Kidney (tissue), 14 donors: ENCODE data around the gene TRPC6. TPM values are rescaled to one million over a fixed set of nuclear protein-coding genes. Genes with fewer than 3 reads are reported as not detected.

ENCODE experiments used
- DNase-seq, 5 donors: peaks; one replicate each; pipeline ENCODE4 v3.0.0-alpha.2; 2013 to 2020
- FAIRE-seq: peaks from 2 replicates; lab custom pipeline; 2012; peaks lifted over from hg19 to GRCh38; lab: Jason Lieb, UNC
- H3K27ac ChIP-seq, 2 donors: one replicate each; pipeline ENCODE4 v1.7.0; 2013; ENCODE audit warnings: low read depth in 2 of 2, low read length in 2 of 2, inconsistent platforms in 1 of 2
- H3K27me3 ChIP-seq: one replicate; pipeline ENCODE4 v1.7.1; 2013; ENCODE audit warnings: low read length, inconsistent platforms; ENCODE audit not compliant: control insufficient read depth, insufficient read depth
- H3K36me3 ChIP-seq, 3 donors: one replicate each; pipeline versions ENCODE4 v1.7.0 to v1.7.1; 2013; ENCODE audit warnings: low read length in 3 of 3, control low read depth in 1 of 3, inconsistent platforms in 1 of 3; ENCODE audit not compliant: insufficient read depth in 3 of 3, control insufficient read depth in 2 of 3
- H3K4me1 ChIP-seq, 3 donors: one replicate each; pipeline versions ENCODE4 v1.7.0 to v1.7.1; 2013; ENCODE audit warnings: low read length in 3 of 3, inconsistent platforms in 1 of 3, low read depth in 1 of 3; ENCODE audit not compliant: control insufficient read depth in 2 of 3, insufficient read depth in 2 of 3
- H3K4me3 ChIP-seq, 3 donors: one replicate each; pipeline versions ENCODE4 v1.7.0 to v1.8.1; 2013; ENCODE audit warnings: low read length in 3 of 3, control low read depth in 1 of 3, inconsistent platforms in 1 of 3
- H3K9ac ChIP-seq, 3 donors: one replicate each; pipeline versions ENCODE4 v1.7.0 to v1.7.1; 2013; ENCODE audit warnings: low read length in 3 of 3, control low read depth in 1 of 3, inconsistent platforms in 1 of 3
- H3K9me3 ChIP-seq, 3 donors: one replicate each; pipeline versions ENCODE4 v1.7.0 to v1.7.1; 2013; ENCODE audit warnings: low read length in 3 of 3, control low read depth in 1 of 3, inconsistent platforms in 1 of 3; ENCODE audit not compliant: control insufficient read depth in 2 of 3, insufficient read depth in 1 of 3
- CTCF ChIP-seq: IDR thresholded peaks from 3 replicates; pipeline ENCODE4 v1.5.1; 2012; ENCODE audit warnings: mild to moderate bottlenecking, moderate library complexity, borderline replicate concordance; ENCODE audit not compliant: insufficient read depth; ENCODE audit errors: extremely low read depth
- intact Hi-C: fragments of 100-400 bp; cut with DNase I; formaldehyde crosslinking; loops from one replicate; pipeline ENCODE4 v1.11.1; 2022
- polyA plus RNA-seq: library from polyadenylated mRNA; stranded (reverse); fragments of 350-450 nt; fragmentation: Illumina TruSeq; extraction: RNeasy Lipid Tissue Mini Kit (QIAGEN cat#74804); gene quantifications from one replicate; pipeline ENCODE4 v1.2.3, GENCODE V29; 2014; ENCODE audit warnings: low read depth, low replicate concordance; ENCODE audit not compliant: insufficient read depth
- total RNA-seq: library from RNA; stranded (reverse); fragmentation: NEBNext Ultra II Directional; extraction: Animal tissue kit (Norgen Biotek cat#: 25700); gene quantifications from one replicate; pipeline ENCODE4 v1.2.1, GENCODE V29; 2021
- donor health status: control.
- donor health status: control.
- donor health status: control.
- donor health status: control.
- donor health status: control.
- donor health status: DM: yes; HTN: yes; CAD: no.
- donor health status: Normal renal cell carcinoma (clear cell type).

The TRPC6 gene
- total and polyA plus RNA-seq, 2 donors from 2014 or later, result 1.3 to 1.4 TPM

- Histone ChIP-seq H3K9me3 (no peaks in the 10 kb centered on the region), H3K27me3 (no peaks in the 10 kb centered on the region), H3K36me3 (no peaks in the 10 kb centered on the region), H3K9ac (no peak overlapping the region), H3K27ac (no peak overlapping the region), H3K4me1 (no peaks in the 10 kb centered on the region), H3K4me3 (no peak overlapping the region)
- no peak for TF ChIP-seq CTCF
- FAIRE-seq (no peak), DNase-seq (no peak)
- intact Hi-C loops, result no loop called here
Measured at GRCh38 chr11:101510591-101510990, 73.2 kb downstream of the TRPC6 start.

GRCh38 chr11:101509922-101510321 is 73.9 kb downstream of the TRPC6 start:
- no peak for FAIRE-seq
- no peaks in the 10 kb centered on the region for H3K4me1 ChIP-seq
- no peak overlapping the region for H3K4me3 ChIP-seq
- intact Hi-C loops, result no loop called here
- no peak overlapping the region for H3K27ac ChIP-seq
- H3K36me3 ChIP-seq, result no peaks in the 10 kb centered on the region
- no peak overlapping the region for H3K9ac ChIP-seq
- H3K9me3 ChIP-seq, result no peaks in the 10 kb centered on the region
- no peak for DNase-seq
- no peak for TF ChIP-seq CTCF
- no peaks in the 10 kb centered on the region for H3K27me3 ChIP-seq

GRCh38 chr11:101508370-101508769 is 75.4 kb downstream of the TRPC6 start:
- TF ChIP-seq CTCF, result no peak
- H3K4me1 ChIP-seq, result no peaks in the 10 kb centered on the region
- no peaks in the 10 kb centered on the region for H3K36me3 ChIP-seq
- H3K9me3 ChIP-seq, result no peaks in the 10 kb centered on the region
- H3K27me3 ChIP-seq, result no peaks in the 10 kb centered on the region
- intact Hi-C loops, result no loop called here
- no peak for DNase-seq
- FAIRE-seq, result no peak
- no peak overlapping the region for H3K9ac ChIP-seq
- no peak overlapping the region for H3K4me3 ChIP-seq
- no peak overlapping the region for H3K27ac ChIP-seq

- no peak for TF ChIP-seq CTCF
- no peak overlapping the region for H3K27ac ChIP-seq
- no peak overlapping the region for H3K9ac ChIP-seq
- DNase-seq (no peak), FAIRE-seq (no peak)
- no peak overlapping the region for H3K4me3 ChIP-seq
- intact Hi-C loops, result no loop called here
- no peaks in the 10 kb centered on the region for H3K9me3 ChIP-seq
- no peaks in the 10 kb centered on the region for H3K4me1 ChIP-seq
- no peaks in the 10 kb centered on the region for H3K36me3 ChIP-seq
- H3K27me3 ChIP-seq, result no peaks in the 10 kb centered on the region
Measured at GRCh38 chr11:101498891-101499290, 84.9 kb downstream of the TRPC6 start.
